ENCODE results near the gene PLA2G15. TPM values are rescaled to one million over a fixed set of nuclear protein-coding genes. Genes with fewer than 3 reads are reported as not detected.

The PLA2G15 gene
- total RNA-seq, 1 donor from 2014 or later = 7.2 TPM

DNA sequence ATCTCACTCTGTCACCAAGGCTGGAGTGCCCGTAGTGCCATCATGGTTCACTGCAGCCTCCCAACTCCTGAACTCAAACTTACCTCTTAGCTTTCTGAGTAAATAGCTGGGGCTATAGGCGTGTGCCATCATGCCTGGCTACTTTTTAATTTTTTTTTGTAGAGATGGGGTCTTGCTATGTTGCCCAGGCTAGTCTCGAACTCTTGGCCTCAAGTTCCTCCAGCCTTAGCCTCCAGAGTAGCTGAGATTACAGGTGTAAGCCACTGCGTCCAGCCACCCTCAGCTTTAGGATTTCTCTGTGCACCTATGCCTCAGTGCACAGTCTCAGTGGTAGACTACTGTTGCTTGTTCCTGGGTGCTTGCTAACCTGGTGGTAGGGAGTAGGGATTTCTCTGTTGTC lies 24.6 kb downstream of the PLA2G15 start:
- intact Hi-C loops (cut with micrococcal nuclease) = loop anchor here (10.0 kb wide), 1 partner anchor 245 kb away; no protein-coding TSS in a partner anchor
- Mint-ChIP-seq H3K27ac (peak overlapping the region; percentile 88), H3K27me3 (no peaks in the 10 kb centered on the region), H3K9me3 (no peaks in the 10 kb centered on the region), H3K36me3 (ENCODE audit: low read depth) (peaks cover 62% of the 10 kb centered on the region), H3K4me1 (peaks cover 77% of the 10 kb centered on the region), H3K4me3 (peak overlapping the region; percentile 51)
- DNase-seq = no peak

DNA sequence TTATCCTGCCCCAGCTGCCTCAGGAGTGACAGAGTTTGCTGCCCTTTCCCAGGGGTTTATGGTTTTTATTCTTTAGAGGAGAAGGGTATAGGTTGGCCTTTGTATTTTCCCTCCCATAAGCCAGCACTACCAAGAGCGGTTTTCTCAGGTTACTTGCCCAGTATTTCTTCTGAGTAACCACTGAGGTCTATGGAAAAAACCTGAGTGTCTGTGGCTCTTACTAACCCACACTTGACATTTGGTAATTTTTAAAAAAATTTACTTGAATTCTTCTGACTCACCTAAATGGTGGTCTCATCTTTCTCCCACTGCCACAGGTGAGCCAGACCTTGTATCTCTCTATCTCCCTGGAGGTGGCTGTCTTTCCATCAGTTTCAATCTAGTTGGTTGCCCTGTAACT lies 25.2 kb downstream of the PLA2G15 start:
- intact Hi-C loops (cut with micrococcal nuclease) = no loop called here

DNA sequence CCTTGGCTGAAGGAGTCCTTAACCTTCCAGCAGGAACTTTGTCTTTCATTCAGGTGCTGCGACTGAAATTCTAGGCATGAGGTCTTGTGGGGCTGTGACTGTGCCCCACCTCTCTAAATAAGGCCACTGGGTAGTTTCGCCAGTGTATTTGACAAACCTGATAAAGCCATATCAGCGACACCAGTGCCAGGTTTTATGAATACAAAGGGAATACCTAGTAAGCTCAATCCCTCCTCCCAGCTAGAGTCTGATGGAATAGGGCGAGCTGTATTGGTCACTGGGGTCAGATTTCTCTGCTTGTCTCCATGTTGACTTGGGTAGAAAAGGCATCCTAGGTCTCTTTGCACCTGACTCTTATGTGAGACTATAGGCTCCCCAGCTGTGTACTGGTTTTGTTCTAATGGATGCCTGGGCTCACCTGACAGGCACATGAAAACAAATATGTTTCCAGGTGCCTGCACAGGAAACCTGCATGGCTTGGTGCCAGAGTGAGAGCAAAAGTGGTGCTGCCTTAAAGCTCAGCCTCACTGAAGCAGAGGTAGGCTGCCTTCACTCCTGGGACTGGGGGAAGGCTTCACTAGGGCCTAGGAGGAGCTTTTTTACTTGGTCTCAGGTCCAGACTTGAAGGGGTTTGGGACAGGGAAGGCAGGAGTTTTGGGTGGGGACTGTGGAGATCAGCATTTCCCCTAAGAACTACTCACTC lies 27.5 kb downstream of the PLA2G15 start:
- peak; percentile 80 for DNase-seq

More for the DNA sequence above, 25.2 kb downstream of the PLA2G15 start:
- peak overlapping the region; percentile 51 for H3K4me3 Mint-ChIP-seq
- no peak for DNase-seq
- peaks cover 80% of the 10 kb centered on the region for H3K4me1 Mint-ChIP-seq
- H3K36me3 Mint-ChIP-seq (ENCODE audit: low read depth) = peaks cover 64% of the 10 kb centered on the region
- H3K27ac Mint-ChIP-seq = peak overlapping the region; percentile 88
- H3K9me3 Mint-ChIP-seq = no peaks in the 10 kb centered on the region
- H3K27me3 Mint-ChIP-seq = no peaks in the 10 kb centered on the region

DNA sequence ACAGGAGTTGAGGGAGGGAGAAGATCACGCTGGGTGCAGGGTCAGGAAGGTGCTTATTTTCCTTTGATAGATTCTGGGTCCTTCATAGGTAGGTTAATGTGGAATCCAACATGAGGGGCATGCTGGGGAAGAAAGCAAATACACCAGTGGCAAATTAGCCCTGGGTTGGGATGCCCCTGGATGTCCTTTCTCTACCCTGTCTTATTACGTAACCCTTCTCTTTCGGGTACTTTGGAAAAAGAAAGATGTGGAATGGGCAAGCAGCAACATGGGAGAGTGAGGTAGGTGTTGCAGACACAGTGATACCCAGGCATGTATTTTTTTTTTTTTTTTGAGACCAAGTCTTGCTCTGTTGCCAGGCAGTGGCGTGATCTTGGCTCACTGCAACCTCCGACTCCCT lies 28.3 kb downstream of the PLA2G15 start:
- intact Hi-C loops (cut with micrococcal nuclease) = loop anchor here (2.0 kb wide), 1 partner anchor 15 kb away; no protein-coding TSS in a partner anchor
- DNase-seq = no peak
- no peaks in the 10 kb centered on the region for H3K27me3 Mint-ChIP-seq
- peaks cover 74% of the 10 kb centered on the region for H3K4me1 Mint-ChIP-seq
- peak overlapping the region; percentile 92 for H3K27ac Mint-ChIP-seq
- H3K4me3 Mint-ChIP-seq = peak overlapping the region; percentile 82
- H3K9me3 Mint-ChIP-seq = no peaks in the 10 kb centered on the region
- peaks cover 62% of the 10 kb centered on the region for H3K36me3 Mint-ChIP-seq (ENCODE audit: low read depth)

More for the DNA sequence above, 27.5 kb downstream of the PLA2G15 start:
- H3K27ac Mint-ChIP-seq = peak overlapping the region; percentile 92
- intact Hi-C loops (cut with micrococcal nuclease) = loop anchor here (2.0 kb wide), 1 partner anchor 16 kb away; no protein-coding TSS in a partner anchor
- no peaks in the 10 kb centered on the region for H3K9me3 Mint-ChIP-seq
- H3K4me3 Mint-ChIP-seq = peak overlapping the region; percentile 82
- peaks cover 68% of the 10 kb centered on the region for H3K36me3 Mint-ChIP-seq (ENCODE audit: low read depth)
- H3K27me3 Mint-ChIP-seq = no peaks in the 10 kb centered on the region
- H3K4me1 Mint-ChIP-seq = peaks cover 80% of the 10 kb centered on the region

DNA sequence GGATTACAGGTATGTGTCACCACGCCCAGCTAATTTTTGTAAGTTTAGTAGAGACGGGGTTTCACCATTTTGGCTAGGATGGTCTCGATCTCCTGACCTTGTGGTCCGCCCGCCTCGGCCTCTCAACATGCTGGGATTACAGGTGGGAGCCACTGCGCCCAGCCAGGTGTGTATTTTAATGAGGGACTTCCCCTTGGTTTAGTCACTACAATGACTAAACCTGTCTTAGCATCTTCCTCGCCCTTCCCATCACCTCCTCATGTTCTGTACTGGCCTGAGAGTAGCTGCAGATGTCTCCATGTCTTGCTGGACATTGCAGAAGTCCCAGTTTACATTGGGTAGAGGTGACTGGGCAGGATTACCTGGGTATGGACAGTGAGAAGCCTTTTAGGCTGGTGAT lies 28.7 kb downstream of the PLA2G15 start:
- Mint-ChIP-seq H3K4me1 (peaks cover 74% of the 10 kb centered on the region), H3K9me3 (no peaks in the 10 kb centered on the region), H3K4me3 (peak overlapping the region; percentile 64), H3K36me3 (ENCODE audit: low read depth) (peaks cover 62% of the 10 kb centered on the region), H3K27me3 (no peaks in the 10 kb centered on the region), H3K27ac (peak overlapping the region; percentile 92)
- intact Hi-C loops (cut with micrococcal nuclease) = loop anchor here (2.0 kb wide), 1 partner anchor 15 kb away; no protein-coding TSS in a partner anchor
- no peak for DNase-seq

DNA sequence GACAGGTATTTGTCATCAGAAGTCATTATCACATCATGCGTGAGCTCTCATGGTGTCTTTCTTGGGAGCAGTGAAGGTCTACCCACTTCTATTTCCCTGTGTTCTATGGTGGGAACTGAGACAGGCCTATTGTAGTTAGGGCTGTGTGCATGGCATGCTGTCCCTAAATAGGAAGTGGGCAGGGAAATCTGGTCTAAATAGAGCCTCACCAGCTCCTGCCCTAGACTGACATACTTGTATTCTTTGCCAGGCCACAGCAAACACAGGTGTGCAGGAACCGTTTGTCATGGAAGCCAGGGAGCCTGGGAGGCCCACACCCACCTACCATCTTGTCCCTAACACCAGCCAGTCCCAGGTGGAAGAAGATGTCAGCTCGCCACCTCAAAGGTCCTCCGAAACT lies 29.3 kb downstream of the PLA2G15 start:
- H3K4me1 Mint-ChIP-seq = peaks cover 70% of the 10 kb centered on the region
- intact Hi-C loops (cut with micrococcal nuclease) = no loop called here

DNA sequence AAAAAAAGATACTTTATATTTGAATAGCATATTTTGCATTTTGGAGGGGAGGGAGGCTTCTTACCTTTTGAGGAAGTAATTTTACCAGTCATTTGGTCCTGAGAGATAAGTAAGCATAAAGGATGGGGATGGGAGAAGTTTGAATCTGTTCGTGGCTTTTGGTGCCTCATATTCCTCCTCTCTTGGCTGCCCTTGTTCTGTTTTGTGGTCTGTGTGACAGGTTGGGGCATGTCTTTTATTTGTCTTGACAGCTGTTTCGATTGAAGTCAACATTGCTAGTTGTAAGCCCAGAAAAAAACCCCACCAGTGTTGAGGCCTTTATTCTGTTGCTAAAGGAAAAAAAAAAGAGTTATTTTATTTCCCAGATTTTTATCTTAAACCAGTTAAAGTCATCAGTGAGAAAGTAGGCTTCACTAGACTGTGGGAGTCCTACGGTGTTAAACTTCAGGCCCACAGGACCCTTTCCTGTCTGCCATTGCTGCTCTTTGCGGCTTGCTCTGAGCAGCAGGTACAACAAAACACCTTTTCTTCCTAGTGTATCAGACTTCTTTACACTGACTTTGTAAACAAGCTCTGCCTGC lies 30.5 kb downstream of the PLA2G15 start:
- Mint-ChIP-seq H3K27ac (peak overlapping the region; percentile 83), H3K36me3 (ENCODE audit: low read depth) (peaks cover 62% of the 10 kb centered on the region), H3K27me3 (no peaks in the 10 kb centered on the region), H3K4me1 (peaks cover 64% of the 10 kb centered on the region), H3K9me3 (no peaks in the 10 kb centered on the region), H3K4me3 (peak overlapping the region; percentile 73)
- intact Hi-C loops (cut with micrococcal nuclease) = loop anchor here (1.0 kb wide), 2 partner anchors 9 to 11 kb away; partner anchors contain the start of gene SLC7A6
- peak; percentile 85 for DNase-seq

More for the DNA sequence above, 29.3 kb downstream of the PLA2G15 start:
- Mint-ChIP-seq H3K36me3 (ENCODE audit: low read depth) (peaks cover 61% of the 10 kb centered on the region), H3K4me3 (peak overlapping the region; percentile 64), H3K9me3 (no peaks in the 10 kb centered on the region), H3K27ac (peak overlapping the region; percentile 92), H3K27me3 (no peaks in the 10 kb centered on the region)
- no peak for DNase-seq

DNA sequence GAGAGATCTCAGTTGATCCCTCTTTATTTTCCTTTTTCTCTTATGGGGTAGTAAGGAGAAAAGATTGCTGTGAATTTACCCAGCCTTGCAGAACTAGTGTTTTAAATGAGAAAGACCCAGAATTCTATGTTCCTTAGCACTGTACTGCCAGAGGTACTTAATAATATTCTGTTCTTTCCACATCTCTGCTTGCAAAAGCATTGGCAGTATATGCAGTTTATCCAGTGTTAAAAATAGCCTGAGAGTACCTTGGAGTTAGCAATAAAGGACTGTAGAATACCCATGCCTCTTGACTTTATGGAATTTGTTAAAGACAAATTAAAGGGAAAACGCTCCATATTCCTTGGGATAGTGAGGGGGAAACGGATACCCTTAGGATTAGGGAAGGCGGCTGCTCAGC lies 31.1 kb downstream of the PLA2G15 start:
- no peaks in the 10 kb centered on the region for H3K27me3 Mint-ChIP-seq
- H3K4me3 Mint-ChIP-seq = peak overlapping the region; percentile 73
- peaks cover 60% of the 10 kb centered on the region for H3K36me3 Mint-ChIP-seq (ENCODE audit: low read depth)
- H3K4me1 Mint-ChIP-seq = peaks cover 65% of the 10 kb centered on the region
- peak overlapping the region; percentile 83 for H3K27ac Mint-ChIP-seq
- no peaks in the 10 kb centered on the region for H3K9me3 Mint-ChIP-seq
- intact Hi-C loops (cut with micrococcal nuclease) = no loop called here
- no peak for DNase-seq

DNA sequence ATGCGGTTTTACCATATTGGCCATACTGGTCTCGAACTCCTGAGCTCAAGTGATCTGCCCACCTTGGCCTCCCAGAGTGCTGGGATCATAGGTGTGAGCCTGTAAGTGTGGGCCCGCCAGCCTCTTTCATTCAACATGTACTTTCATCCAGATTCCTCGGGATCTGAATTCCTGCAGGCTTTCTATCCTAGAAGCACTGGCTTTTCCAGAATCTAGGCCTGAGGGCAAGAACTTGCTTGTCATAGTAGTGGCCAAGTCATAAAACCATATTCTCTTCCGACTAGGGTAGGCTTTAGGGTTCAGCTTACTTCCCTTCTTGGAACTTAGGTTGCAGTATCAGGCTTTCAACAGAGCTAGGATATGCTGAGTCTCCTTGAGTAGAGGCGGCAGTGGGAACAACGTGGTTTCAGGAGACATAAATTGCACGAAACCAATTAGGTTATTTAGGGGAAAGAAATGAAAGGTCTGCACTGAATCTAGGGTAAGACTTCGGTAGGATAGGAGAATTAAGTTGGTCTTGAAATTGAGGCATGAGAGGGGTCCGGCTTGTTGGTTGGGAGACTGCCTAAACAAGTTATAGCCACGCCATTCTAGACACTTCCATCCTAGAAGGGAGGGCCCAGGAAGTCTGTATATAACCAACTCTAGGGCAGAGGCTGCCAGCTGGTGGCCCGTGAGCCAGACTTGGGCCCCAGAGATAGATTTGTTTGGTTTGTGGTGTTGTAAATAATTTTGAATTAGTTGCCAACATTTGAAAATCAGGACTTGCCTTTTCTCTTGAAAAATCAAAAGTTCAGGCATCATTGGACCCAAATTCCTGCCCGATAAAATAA lies 34.8 kb downstream of the PLA2G15 start:
- H3K4me3 Mint-ChIP-seq = peak overlapping the region; percentile 39
- H3K9me3 Mint-ChIP-seq = no peaks in the 10 kb centered on the region
- peak overlapping the region; percentile 42 for H3K27ac Mint-ChIP-seq
- no peaks in the 10 kb centered on the region for H3K27me3 Mint-ChIP-seq
- no peak for DNase-seq
- intact Hi-C loops (cut with micrococcal nuclease) = no loop called here
- peaks cover 67% of the 10 kb centered on the region for H3K4me1 Mint-ChIP-seq
- peaks cover 63% of the 10 kb centered on the region for H3K36me3 Mint-ChIP-seq (ENCODE audit: low read depth)

DNA sequence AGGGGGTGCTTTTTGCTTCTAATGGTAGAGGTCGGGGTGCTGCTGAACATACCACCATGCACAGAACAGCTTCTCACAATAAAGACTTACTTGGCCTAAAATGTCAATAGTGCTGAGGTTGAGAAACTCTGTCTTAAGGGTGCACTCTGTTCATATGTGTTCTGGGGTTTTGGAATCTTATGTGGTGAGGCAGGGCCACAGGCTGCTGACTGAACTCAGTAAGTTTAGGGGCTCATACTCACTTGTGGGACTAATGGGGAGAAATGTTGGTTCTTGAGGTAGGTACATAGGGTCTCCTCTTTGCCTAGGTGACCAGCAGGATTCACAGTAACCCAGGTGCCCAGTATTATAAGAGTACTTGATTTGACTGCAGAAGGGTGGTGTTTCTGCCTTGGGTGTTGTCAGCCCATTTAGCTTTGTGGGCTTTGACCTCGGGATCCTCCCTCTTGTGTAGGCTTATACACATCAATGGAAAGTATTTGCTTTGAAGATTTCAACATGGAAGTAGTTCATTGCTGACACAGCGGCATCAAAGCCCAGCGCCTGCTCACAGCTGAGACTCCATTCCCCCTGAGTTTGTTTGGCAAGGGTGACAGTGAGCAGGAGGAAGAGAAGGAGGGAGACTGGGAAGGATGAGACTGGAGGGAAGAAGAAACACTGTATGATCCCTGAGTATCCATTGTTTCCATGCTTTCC lies 36.3 kb downstream of the PLA2G15 start:
- Mint-ChIP-seq H3K4me1 (peaks cover 62% of the 10 kb centered on the region), H3K4me3 (peak overlapping the region; percentile 54), H3K27ac (peak overlapping the region; percentile 81), H3K27me3 (no peaks in the 10 kb centered on the region), H3K9me3 (no peaks in the 10 kb centered on the region), H3K36me3 (ENCODE audit: low read depth) (peaks cover 59% of the 10 kb centered on the region)
- peak; percentile 78 for DNase-seq
- intact Hi-C loops (cut with micrococcal nuclease) = no loop called here

DNA sequence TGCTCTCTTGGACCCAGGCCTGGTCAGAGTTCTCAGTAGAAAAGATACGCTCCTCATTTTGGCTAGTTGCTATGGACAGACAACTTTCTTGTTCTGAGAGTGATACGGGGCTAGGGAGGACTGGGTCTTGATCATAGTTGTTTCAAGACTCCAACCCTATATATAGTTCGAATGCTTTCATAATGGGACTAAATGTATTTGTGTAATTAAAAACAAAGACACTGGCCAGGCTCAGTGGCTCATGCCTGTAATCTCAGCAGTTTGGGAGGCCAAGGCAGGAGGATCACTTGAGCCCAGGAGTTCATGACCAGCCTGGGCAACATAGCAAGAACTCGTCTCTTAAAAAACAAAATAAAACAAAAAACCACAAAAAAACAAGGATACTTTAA lies 36.9 kb downstream of the PLA2G15 start:
- Mint-ChIP-seq H3K9me3 (no peaks in the 10 kb centered on the region), H3K27me3 (no peaks in the 10 kb centered on the region), H3K4me3 (peak overlapping the region; percentile 54), H3K36me3 (ENCODE audit: low read depth) (peaks cover 58% of the 10 kb centered on the region), H3K4me1 (peaks cover 61% of the 10 kb centered on the region), H3K27ac (peak overlapping the region; percentile 81)
- DNase-seq = no peak
- intact Hi-C loops (cut with micrococcal nuclease) = no loop called here

DNA sequence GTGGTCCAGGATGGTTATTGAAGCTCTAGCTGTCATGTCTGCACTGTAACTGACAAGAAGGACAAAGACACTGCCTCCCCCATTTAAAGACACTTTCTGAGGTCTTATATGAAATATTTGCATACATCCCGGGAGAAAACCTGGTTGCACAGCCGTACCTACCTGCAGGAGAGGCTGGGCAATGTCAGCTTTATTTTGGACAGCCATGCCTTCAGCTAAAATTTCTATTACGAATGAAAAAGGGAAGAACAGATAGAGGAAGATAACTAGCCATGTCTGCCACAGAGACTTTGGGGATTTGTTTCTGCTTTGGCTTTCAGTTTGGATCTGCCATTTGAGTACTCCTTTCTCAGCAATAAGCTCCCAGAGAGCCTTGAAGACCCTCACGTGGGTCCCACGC lies 38.2 kb downstream of the PLA2G15 start:
- Mint-ChIP-seq H3K27ac (peak overlapping the region; percentile 85), H3K4me3 (peak overlapping the region; percentile 80), H3K9me3 (no peaks in the 10 kb centered on the region), H3K36me3 (ENCODE audit: low read depth) (peaks cover 70% of the 10 kb centered on the region), H3K4me1 (peaks cover 73% of the 10 kb centered on the region), H3K27me3 (no peaks in the 10 kb centered on the region)
- intact Hi-C loops (cut with micrococcal nuclease) = no loop called here
- DNase-seq = no peak

Measured in activated CD4-positive, alpha-beta T cell treated with anti-CD3 and anti-CD28 coated beads, Interleukin-2, amount 10 ng/mL, durations not matched to agents 24 days and 14 days (primary cell).